Liver (tissue), 3 donors: Measurements from ENCODE around the gene TNS4.

ENCODE experiments used
- ATF3 ChIP-seq: IDR thresholded peaks from 2 replicates; pipeline ENCODE4 v1.6.1; 2016; ENCODE audit warnings: antibody characterized with exemption
- CTCF ChIP-seq: fragments of 150-350 bp; IDR thresholded peaks from 2 replicates; pipeline ENCODE4 v1.5.1; 2017; ENCODE audit warnings: improper control_type of control experiment, low read depth, low read length; ENCODE audit not compliant: missing input control
- donor health status: healthy.
- donor health status: healthy.

GRCh38 chr17:40475234-40475908 lies 26.1 kb downstream of the TNS4 start:
- TF ChIP-seq CTCF (no peak), ATF3 (no peak)
